GM18861 (cell line): Measurements from ENCODE around the gene RASIP1.

Experiments
- ATAC-seq: cut with Tn5 transposase; IDR thresholded peaks from one replicate; pipeline ENCODE4 v1.9.1; 2021; ENCODE audit not compliant: unreplicated experiment

Gene RASIP1

GRCh38 chr19:48676487-48676886 is 63.9 kb downstream of the RASIP1 start:
- ATAC-seq = no peak

GRCh38 chr19:48674921-48675824 is 65.2 kb downstream of the RASIP1 start:
- ATAC-seq = no peak

- ATAC-seq = no peak
These were observed 66.1 kb downstream of the RASIP1 start for GRCh38 chr19:48674216-48674809.

GRCh38 chr19:48673436-48674100 is 66.8 kb downstream of the RASIP1 start:
- ATAC-seq = no peak

GRCh38 chr19:48672994-48673393 is 67.4 kb downstream of the RASIP1 start, which contains the start of gene NTN5:
TSS of gene NTN5 (minus strand) at chr19:48673017. CDS start at chr19:48670986, 2,031 bp downstream.
- no peak for ATAC-seq

GRCh38 chr19:48671446-48671995 is 68.9 kb downstream of the RASIP1 start:
- no peak for ATAC-seq

GRCh38 chr19:48670699-48671445 is 69.5 kb downstream of the RASIP1 start:
- ATAC-seq = no peak
